ENCODE data around the gene HNRNPF. TPM values are rescaled to one million over a fixed set of nuclear protein-coding genes. Genes with fewer than 3 reads are reported as not detected.
"Not testable (repeated sequence)": the region's sequence is repeated elsewhere in the genome, so short reads cannot be mapped to it uniquely, and the experiment has no call there.

The HNRNPF gene
- total RNA-seq, 2 experiments from 2014 or later = 86.5 to 87.9 TPM

DNA sequence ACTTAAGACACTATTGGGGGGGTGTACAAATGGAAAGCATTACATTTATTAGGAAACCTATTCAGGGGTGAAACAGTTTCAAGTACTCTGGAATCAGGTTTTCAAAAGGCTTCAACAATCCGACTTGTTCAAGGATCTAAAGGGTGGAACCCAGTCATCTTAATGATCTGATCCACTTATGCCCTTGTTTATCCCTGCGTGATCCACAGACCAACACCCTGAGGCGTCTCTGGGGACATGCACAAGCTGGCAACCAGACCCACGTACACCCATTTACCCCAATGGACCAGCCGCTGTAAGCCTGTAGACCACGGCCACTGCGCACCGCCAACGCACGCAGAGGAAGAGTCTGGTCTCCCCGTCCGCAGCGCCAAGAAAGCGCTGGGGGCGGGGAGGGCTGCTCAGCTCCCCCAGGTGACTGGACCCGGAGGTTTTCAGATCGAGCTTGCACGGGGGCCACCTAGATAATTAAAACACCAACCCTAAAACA, 13.4 kb downstream of the HNRNPF start:
- POLR2A ChIA-PET = interaction anchor here (0.8 to 4.8 kb wide), 11 partner anchors 11 to 103 kb away, joined by 3 to 54 read pairs (median 4); partner anchors contain the start of genes HNRNPF and ZNF487
- DNase-seq = peak in 8 of 14 experiments; percentile 16 to 61 (median 29)
- Mint-ChIP-seq H3K36me3 (ENCODE audit: low read depth) (peaks cover 81% of the 10 kb centered on the region), H3K4me3 (peak overlapping the region; percentile 95), H3K4me1 (ENCODE audit: low read depth) (peaks cover 81% of the 10 kb centered on the region), H3K9me3 (no peaks in the 10 kb centered on the region), H3K27me3 (no peaks in the 10 kb centered on the region), H3K27ac (peak overlapping the region; percentile 93)
- peaks cover 85% of the 10 kb centered on the region for H3K4me1 ChIP-seq (ENCODE audit: insufficient read depth, low read length)
- TF ChIP-seq, protein P1, sequence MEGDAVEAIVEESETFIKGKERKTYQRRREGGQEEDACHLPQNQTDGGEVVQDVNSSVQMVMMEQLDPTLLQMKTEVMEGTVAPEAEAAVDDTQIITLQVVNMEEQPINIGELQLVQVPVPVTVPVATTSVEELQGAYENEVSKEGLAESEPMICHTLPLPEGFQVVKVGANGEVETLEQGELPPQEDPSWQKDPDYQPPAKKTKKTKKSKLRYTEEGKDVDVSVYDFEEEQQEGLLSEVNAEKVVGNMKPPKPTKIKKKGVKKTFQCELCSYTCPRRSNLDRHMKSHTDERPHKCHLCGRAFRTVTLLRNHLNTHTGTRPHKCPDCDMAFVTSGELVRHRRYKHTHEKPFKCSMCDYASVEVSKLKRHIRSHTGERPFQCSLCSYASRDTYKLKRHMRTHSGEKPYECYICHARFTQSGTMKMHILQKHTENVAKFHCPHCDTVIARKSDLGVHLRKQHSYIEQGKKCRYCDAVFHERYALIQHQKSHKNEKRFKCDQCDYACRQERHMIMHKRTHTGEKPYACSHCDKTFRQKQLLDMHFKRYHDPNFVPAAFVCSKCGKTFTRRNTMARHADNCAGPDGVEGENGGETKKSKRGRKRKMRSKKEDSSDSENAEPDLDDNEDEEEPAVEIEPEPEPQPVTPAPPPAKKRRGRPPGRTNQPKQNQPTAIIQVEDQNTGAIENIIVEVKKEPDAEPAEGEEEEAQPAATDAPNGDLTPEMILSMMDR (IDR thresholded peaks at IDR 0.05) = no peak
- CTCF ChIA-PET = interaction anchor here (0.9 to 1.4 kb wide), 3 partner anchors 12 to 103 kb away, joined by 3 to 4 read pairs (median 4); partner anchors contain the start of gene ZNF487
- H3K27ac ChIP-seq (ENCODE audit: low read depth in 1 of 2, low read length in 2 of 2) = peak overlapping the region; percentile 89 to 94
- peak overlapping the region; percentile 73 for H3K4me3 ChIP-seq (ENCODE audit: low read length)
- H3K27me3 ChIP-seq (ENCODE audit: control insufficient read depth in 1 of 2, insufficient read depth in 2 of 2, low read length in 2 of 2) = no peaks in the 10 kb centered on the region
- H3K36me3 ChIP-seq (ENCODE audit: insufficient read depth, low read length) = peaks cover 63% of the 10 kb centered on the region
- no peaks in the 10 kb centered on the region for H3K9me3 ChIP-seq (ENCODE audit: control insufficient read depth in 1 of 2, insufficient read depth in 1 of 2, low read length in 2 of 2)
- intact Hi-C loops (cut with DNase I, micrococcal nuclease) = loop anchor here (2.0 to 10.0 kb wide), 5 partner anchors 31 to 179 kb away; partner anchors contain the start of genes ZNF239 (in 1 of the 2) and ZNF487 (in 1 of the 2)
- ATAC-seq (ENCODE audit: poor library complexity) = peak; percentile 4

DNA sequence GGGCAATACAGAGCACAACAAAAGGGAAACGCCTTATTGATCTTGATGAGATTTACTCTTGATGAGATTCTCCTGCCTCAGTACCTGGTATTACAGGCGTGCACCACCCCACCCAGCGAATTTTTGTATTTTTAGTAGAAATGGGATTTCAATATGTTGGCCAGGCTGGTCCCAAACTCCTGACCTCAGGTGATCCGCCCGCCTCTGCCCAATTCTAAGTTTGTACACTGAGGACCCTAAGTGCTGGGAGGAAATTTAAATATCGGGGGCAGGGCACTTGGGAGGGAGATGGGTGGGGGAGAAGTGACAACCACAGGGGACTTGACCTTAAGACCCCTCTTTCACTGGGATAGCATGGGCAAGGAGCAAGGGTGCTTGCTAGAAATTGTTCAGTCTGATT, 14.1 kb downstream of the HNRNPF start:
- H3K4me3 Mint-ChIP-seq = peak overlapping the region; percentile 95
- H3K27me3 ChIP-seq (ENCODE audit: control insufficient read depth in 1 of 2, insufficient read depth in 2 of 2, low read length in 2 of 2) = no peaks in the 10 kb centered on the region
- H3K4me1 Mint-ChIP-seq (ENCODE audit: low read depth) = peaks cover 81% of the 10 kb centered on the region
- no peaks in the 10 kb centered on the region for H3K9me3 Mint-ChIP-seq
- DNase-seq (no peak), ATAC-seq (ENCODE audit: poor library complexity) (no peak)
- peaks cover 85% of the 10 kb centered on the region for H3K4me1 ChIP-seq (ENCODE audit: insufficient read depth, low read length)
- ChIA-PET CTCF (no interaction called here), POLR2A (interaction anchor here (0.8 to 4.8 kb wide), 4 partner anchors 12 to 57 kb away, joined by 3 to 54 read pairs (median 18); partner anchors contain the start of gene HNRNPF)
- H3K36me3 Mint-ChIP-seq (ENCODE audit: low read depth) = peaks cover 81% of the 10 kb centered on the region
- H3K27me3 Mint-ChIP-seq = no peaks in the 10 kb centered on the region
- H3K36me3 ChIP-seq (ENCODE audit: insufficient read depth, low read length) = peaks cover 70% of the 10 kb centered on the region
- TF ChIP-seq, protein P1 (IDR thresholded peaks at IDR 0.05) = no peak
- peak overlapping the region; percentile 89 to 94 for H3K27ac ChIP-seq (ENCODE audit: low read depth in 1 of 2, low read length in 2 of 2)
- intact Hi-C loops (cut with DNase I, micrococcal nuclease) = loop anchor here (2.0 to 10.0 kb wide), 4 partner anchors 30 to 180 kb away; partner anchors contain the start of genes ZNF239 (in 1 of the 2) and ZNF487 (in 1 of the 2)
- H3K9me3 ChIP-seq (ENCODE audit: control insufficient read depth in 1 of 2, insufficient read depth in 1 of 2, low read length in 2 of 2) = no peaks in the 10 kb centered on the region
- peak overlapping the region; percentile 73 for H3K4me3 ChIP-seq (ENCODE audit: low read length)
- peak overlapping the region; percentile 93 for H3K27ac Mint-ChIP-seq

DNA sequence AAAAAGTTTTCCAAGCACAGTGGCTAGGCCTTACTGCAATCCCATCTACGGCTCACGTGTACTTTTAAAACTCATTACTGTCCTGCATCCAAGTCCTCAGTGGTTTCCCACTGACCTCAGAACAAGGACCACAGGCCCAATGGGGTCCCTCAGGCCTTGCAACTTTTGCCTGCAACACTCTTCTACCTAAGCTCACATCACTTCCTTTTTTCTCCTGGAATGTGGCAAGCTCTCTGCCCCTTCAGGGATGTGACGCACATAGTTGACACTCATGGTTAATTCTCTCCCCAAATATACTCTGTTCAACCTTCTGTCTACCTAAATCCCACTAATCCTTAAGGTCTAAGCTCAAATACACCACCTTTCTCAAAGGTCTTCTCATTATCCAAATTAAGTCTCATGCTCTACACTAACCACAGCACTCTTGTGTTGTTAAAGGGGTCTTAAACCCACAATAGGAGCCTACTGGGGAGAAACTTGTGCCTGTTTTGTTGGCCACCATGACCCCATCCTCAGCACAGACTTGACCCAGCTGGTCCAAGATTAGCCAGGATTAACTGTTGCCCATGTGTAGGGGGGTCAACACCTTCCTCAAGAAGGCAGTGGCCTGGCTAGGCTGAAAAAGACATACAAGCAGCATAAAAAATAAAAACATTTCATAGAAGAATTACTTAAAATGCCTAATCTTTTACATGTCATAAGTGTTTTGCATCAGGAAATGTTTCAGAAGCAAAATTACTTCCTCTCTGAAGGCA, 15.2 kb downstream of the HNRNPF start:
- DNase-seq (no peak), ATAC-seq (ENCODE audit: poor library complexity) (no peak)
- Histone ChIP-seq H3K36me3 (ENCODE audit: insufficient read depth, low read length) (peaks cover 72% of the 10 kb centered on the region), H3K4me1 (ENCODE audit: insufficient read depth, low read length) (peaks cover 83% of the 10 kb centered on the region), H3K9me3 (ENCODE audit: control insufficient read depth in 1 of 2, insufficient read depth in 1 of 2, low read length in 2 of 2) (no peaks in the 10 kb centered on the region), H3K27ac (ENCODE audit: low read depth in 1 of 2, low read length in 2 of 2) (peak overlapping the region; percentile 89 to 94), H3K27me3 (ENCODE audit: control insufficient read depth in 1 of 2, insufficient read depth in 2 of 2, low read length in 2 of 2) (no peaks in the 10 kb centered on the region), H3K4me3 (ENCODE audit: low read length) (no peak overlapping the region)
- peaks cover 77% of the 10 kb centered on the region for H3K4me1 Mint-ChIP-seq (ENCODE audit: low read depth)
- H3K4me3 Mint-ChIP-seq = no peak overlapping the region
- ChIA-PET CTCF (no interaction called here), POLR2A (interaction anchor here (1.0 kb wide), 1 partner anchor 12 kb away, joined by 5 read pairs; no protein-coding TSS in a partner anchor)
- H3K36me3 Mint-ChIP-seq (ENCODE audit: low read depth) = peaks cover 85% of the 10 kb centered on the region
- H3K9me3 Mint-ChIP-seq = no peaks in the 10 kb centered on the region
- intact Hi-C loops (cut with DNase I, micrococcal nuclease) = loop anchor here in 1 of 2 experiments (2.0 to 10.0 kb wide), 3 partner anchors 13 to 181 kb away; partner anchors contain the start of gene ZNF239
- peak overlapping the region; percentile 93 for H3K27ac Mint-ChIP-seq
- TF ChIP-seq, protein P1 (IDR thresholded peaks at IDR 0.05) = no peak
- H3K27me3 Mint-ChIP-seq = no peaks in the 10 kb centered on the region

GRCh38 chr10:43393186-43393585, 15.8 kb downstream of the HNRNPF start:
- H3K4me3 Mint-ChIP-seq, CTCF ChIA-PET: not testable (repeated sequence)
- POLR2A ChIA-PET = interaction anchor here (0.6 to 1.0 kb wide), 2 partner anchors 12 to 15 kb away, joined by 3 to 5 read pairs; no protein-coding TSS in a partner anchor

More at GRCh38 chr10:43393186-43393585, 15.8 kb downstream of the HNRNPF start:
- not testable (repeated sequence) for ATAC-seq (ENCODE audit: poor library complexity); H3K4me3 ChIP-seq (ENCODE audit: low read length); H3K27me3 Mint-ChIP-seq; H3K9me3 ChIP-seq (ENCODE audit: control insufficient read depth in 1 of 2, insufficient read depth in 1 of 2, low read length in 2 of 2); DNase-seq; H3K27me3 ChIP-seq (ENCODE audit: control insufficient read depth in 1 of 2, insufficient read depth in 2 of 2, low read length in 2 of 2); H3K9me3 Mint-ChIP-seq
- Histone ChIP-seq H3K36me3 (ENCODE audit: insufficient read depth, low read length) (peaks cover 78% of the 10 kb centered on the region), H3K27ac (ENCODE audit: low read depth in 1 of 2, low read length in 2 of 2) (peak overlapping the region in 1 of 2 donors; percentile 8), H3K4me1 (ENCODE audit: insufficient read depth, low read length) (peaks cover 81% of the 10 kb centered on the region)
- intact Hi-C loops (cut with DNase I, micrococcal nuclease) = loop anchor here in 1 of 2 experiments (2.0 to 10.0 kb wide), 2 partner anchors 14 to 182 kb away; partner anchors contain the start of gene ZNF239
- H3K4me1 Mint-ChIP-seq (ENCODE audit: low read depth) = peaks cover 79% of the 10 kb centered on the region
- H3K36me3 Mint-ChIP-seq (ENCODE audit: low read depth) = peaks cover 91% of the 10 kb centered on the region
- H3K27ac Mint-ChIP-seq = peak overlapping the region; percentile 93

Measured in CD4-positive, alpha-beta T cell (primary cell).